Measurements from ENCODE around the gene CALML6.

Gene CALML6

GRCh38 chr1:1890506-1891348, 24.3 kb upstream of the CALML6 start, which contains the start of gene GNB1:
Gene GNB1, minus strand, starts transcription at chr1:1891087. Its CDS starts 65,634 bp downstream, at chr1:1825453.
- peak within 1 kb of the TSS; percentile 88 for H3K4me3 ChIP-seq (ENCODE audit: low read depth, low read length)
- H3K9me3 ChIP-seq (ENCODE audit: control insufficient read depth, insufficient read depth, low read depth, low read length), result no peaks in the 10 kb centered on the region
- TF ChIP-seq ZNF692 (tag by site-specific recombination; IDR thresholded peaks at IDR 0.05) (peak; percentile 76; the same call in 1 of the 2 replicates), ZNF169 (tag by site-specific recombination; IDR thresholded peaks at IDR 0.05) (no peak), IKZF3 (tag by site-specific recombination; IDR thresholded peaks at IDR 0.05) (peak; percentile 31; the same call in 1 of the 2 replicates), ZNF791 (tag by site-specific recombination; IDR thresholded peaks at IDR 0.05) (no peak), KLF10 (tag by site-specific recombination; IDR thresholded peaks at IDR 0.05) (peak; percentile 72; the same call in 1 of the 2 replicates), PBX3 (CRISPR knock-in tag; IDR thresholded peaks at IDR 0.05) (peak; percentile 82; the same call in 1 of the 2 replicates), ZXDB (tag by site-specific recombination; IDR thresholded peaks at IDR 0.05) (peak; percentile 23), ZNF561 (tag by site-specific recombination; IDR thresholded peaks at IDR 0.05; ENCODE audit: borderline replicate concordance) (0 out of 2 replicates have a peak, but pooled peaks have one; percentile 16), ZNF184 (tag by site-specific recombination; IDR thresholded peaks at IDR 0.05) (peak; percentile 20; the same call in 1 of the 2 replicates), ZBTB44 (tag by site-specific recombination; IDR thresholded peaks at IDR 0.05) (peak; percentile 41; the same call in 1 of the 2 replicates), ZNF10 (tag by site-specific recombination; IDR thresholded peaks at IDR 0.05) (no peak), ZBTB26 (tag by site-specific recombination; optimal IDR thresholded peaks at IDR 0.05) (peak; percentile 60)
- ChIA-PET POLR2A (interaction anchor here (1.0 to 1.3 kb wide), 2 partner anchors 19 to 32 kb away, joined by 4 read pairs; no protein-coding TSS in a partner anchor), CTCF (interaction anchor here (0.6 to 1.5 kb wide), 2 partner anchors 15 to 45 kb away, joined by 4 to 5 read pairs; no protein-coding TSS in a partner anchor)
- peak within 1 kb of the TSS; percentile 96 for H3K27ac ChIP-seq (ENCODE audit: extremely low read depth, low read depth, low read length)
- no peaks in the 10 kb centered on the region; a peak in 1 of 3 replicates for H3K36me3 ChIP-seq (ENCODE audit: control insufficient read depth in 2 of 2, insufficient read depth in 1 of 2, low read length in 2 of 2)
- H3K4me1 ChIP-seq (ENCODE audit: control insufficient read depth, insufficient read depth, low read length), result peaks cover 8% of the 10 kb centered on the region

GRCh38 chr1:1891349-1892078, 23.5 kb upstream of the CALML6 start:
- CTCF ChIA-PET, result interaction anchor here (0.6 to 1.5 kb wide), 3 partner anchors 14 to 132 kb away, joined by 4 to 5 read pairs (median 4); no protein-coding TSS in a partner anchor
- Histone ChIP-seq H3K36me3 (ENCODE audit: control insufficient read depth in 2 of 2, insufficient read depth in 1 of 2, low read length in 2 of 2) (no peaks in the 10 kb centered on the region), H3K27ac (ENCODE audit: extremely low read depth, low read depth, low read length) (peak overlapping the region; percentile 96), H3K4me3 (ENCODE audit: low read depth, low read length) (peak overlapping the region; percentile 88), H3K4me1 (ENCODE audit: control insufficient read depth, insufficient read depth, low read length) (peaks cover 8% of the 10 kb centered on the region), H3K9me3 (ENCODE audit: control insufficient read depth, insufficient read depth, low read depth, low read length) (no peaks in the 10 kb centered on the region)
- POLR2A ChIA-PET, result interaction anchor here (1.0 to 1.3 kb wide), 3 partner anchors 9 to 33 kb away, joined by 3 to 4 read pairs (median 4); no protein-coding TSS in a partner anchor
- no peak for TF ChIP-seq ZNF280C (tag by site-specific recombination; IDR thresholded peaks at IDR 0.05)
- no peak for TF ChIP-seq BCL6B (tag by site-specific recombination; IDR thresholded peaks at IDR 0.05)
- peak; percentile 65 for TF ChIP-seq ZBTB26 (tag by site-specific recombination; optimal IDR thresholded peaks at IDR 0.05)
- TF ChIP-seq KLF17 (tag by site-specific recombination; IDR thresholded peaks at IDR 0.05), result peak; percentile 45; the same call in 1 of the 2 replicates
- TF ChIP-seq ZNF560 (tag by site-specific recombination; IDR thresholded peaks at IDR 0.05; ENCODE audit: borderline replicate concordance), result no peak
- no peak for TF ChIP-seq ZNF549 (tag by site-specific recombination; IDR thresholded peaks at IDR 0.05)
- TF ChIP-seq ZNF426 (tag by site-specific recombination; IDR thresholded peaks at IDR 0.05), result no peak
